SIG-M5 treated with dmso at 0.1 percent for 504 hours (cell line): ENCODE results near the gene FPGT.
"Not testable (repeated sequence)": the region's sequence is repeated elsewhere in the genome, so short reads cannot be mapped to it uniquely, and the experiment has no call there.

Source experiments
- DNase-seq: peaks from one replicate; lab custom pipeline; 2025; ENCODE audit not compliant: unreplicated experiment; lab: John Stamatoyannopoulos, UW

The FPGT gene

DNA sequence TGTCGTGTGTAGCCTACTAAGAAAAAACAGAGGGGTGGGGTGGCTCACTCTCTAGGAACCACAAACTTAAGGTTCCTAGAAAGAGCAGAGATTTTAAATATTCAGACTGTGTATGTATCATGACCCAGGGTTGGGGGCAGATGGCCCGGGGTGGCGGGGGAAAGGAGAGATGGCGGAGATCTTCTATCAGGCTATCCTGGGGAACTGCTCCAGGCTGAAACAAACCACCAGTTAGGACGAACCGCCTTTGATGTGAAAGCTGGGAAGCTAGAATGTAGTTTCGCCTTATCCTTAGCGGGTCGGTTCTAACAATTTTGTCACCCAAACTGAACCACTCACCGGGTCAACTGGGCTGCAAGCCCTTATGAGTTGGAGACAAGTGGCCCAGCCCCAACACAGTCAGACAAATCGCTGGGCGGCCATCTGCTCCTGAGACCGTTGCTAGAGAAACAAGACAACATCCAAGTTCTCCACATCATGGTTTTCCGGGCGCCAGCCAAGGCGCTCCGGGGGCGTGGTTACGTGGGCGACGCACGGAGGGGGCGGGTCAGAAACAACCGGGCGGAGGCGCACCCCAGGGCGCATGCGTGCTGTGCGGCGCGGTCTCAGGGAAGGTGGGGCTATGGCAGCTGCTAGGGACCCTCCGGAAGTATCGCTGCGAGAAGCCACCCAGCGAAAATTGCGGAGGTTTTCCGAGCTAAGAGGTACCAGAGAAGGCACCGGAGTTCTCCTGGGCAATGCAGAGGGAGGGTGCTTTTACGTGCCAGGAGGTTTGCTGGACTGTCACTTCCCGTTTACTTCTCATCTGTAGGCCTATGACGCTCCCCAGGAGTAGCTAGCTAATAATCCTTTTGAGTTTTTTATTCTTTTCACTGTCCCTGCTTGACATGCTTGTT is at the start of gene FPGT, which contains the start of gene LRRIQ3:
Gene FPGT (plus strand): TSS at position 586 of the 896 bp plus-strand sequence. CDS start 37 bp downstream, at position 623.
Gene LRRIQ3 (minus strand): TSS at position 520 of the 896 bp plus-strand sequence. CDS start 14,492 bp downstream, outside the sequence.
- peak; percentile 89 for DNase-seq

DNA sequence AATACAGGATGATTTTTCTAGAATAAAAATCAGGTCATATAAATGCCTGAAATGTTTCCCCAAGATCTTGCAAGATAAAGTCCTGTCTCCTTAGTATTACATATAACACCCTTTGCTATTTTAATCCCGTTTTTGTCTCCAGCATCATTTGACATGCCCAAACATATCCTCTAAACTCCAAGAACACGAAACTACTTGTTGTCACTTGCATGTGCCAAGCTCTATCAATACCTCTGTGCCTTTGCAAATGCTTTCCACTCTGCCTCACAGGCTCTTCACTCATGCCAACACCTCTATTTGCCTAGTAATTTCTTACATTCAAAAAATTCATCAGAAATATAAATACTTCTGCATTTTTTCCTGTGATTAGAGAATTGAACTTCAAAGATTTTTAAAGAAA is 38.0 kb upstream of the FPGT start:
- DNase-seq = no peak

DNA sequence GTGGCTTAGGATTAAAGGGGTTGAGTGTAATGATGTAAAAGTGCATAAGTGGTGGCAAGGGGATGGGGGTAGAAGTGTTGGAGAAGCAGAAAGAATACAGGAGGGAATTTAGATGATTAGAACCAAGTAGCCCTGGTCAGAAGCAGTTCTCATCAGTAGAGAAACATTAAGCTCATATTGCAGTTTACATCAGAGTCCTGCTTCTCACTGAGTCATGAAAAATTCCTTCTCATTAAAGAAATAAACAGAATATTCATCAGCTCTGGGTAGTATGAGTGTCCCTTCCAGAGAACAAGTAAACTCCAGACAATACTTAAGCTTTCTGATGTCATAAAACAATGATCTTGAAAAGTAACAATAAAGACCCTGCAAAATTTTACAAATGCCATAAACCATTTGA is 36.5 kb upstream of the FPGT start:
- DNase-seq = no peak

DNA sequence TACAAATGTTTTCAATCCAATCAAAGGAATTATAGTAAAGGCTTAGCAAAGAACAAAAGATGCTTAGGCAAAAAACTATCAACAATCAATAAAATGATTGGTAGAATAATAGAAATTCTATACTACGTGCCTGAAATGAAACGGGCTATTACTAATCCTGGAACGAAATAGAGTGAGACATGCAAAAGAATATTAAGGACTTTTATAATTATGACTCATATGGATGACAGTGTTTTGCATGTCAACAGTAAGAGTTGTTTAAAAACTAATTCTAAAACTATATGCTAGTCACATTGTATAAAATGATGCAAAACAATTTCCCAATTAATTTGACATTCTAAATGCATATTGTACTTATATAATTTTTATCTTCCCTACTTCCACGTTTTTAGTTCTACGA is 35.7 kb upstream of the FPGT start:
- DNase-seq = no peak

DNA sequence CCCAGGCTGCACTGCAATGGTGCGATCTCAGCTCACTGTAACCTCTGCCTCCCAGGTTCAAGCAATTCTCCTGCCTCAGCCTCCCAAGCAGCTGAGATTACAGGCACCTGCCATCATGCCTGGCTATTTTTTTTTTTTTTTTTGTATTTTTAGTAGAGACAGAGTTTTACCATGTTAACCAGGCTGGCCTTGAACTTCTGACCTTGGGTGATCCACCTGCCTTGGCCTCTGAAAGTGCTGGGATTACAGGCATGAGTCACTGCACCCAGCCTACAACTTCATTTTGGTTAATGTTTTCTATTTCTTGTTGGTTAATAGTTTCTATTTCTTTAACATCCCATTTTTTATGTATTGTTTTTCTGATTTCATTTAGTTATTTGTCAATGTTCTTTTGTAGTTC is 23.6 kb upstream of the FPGT start:
- DNase-seq = not testable (repeated sequence)

DNA sequence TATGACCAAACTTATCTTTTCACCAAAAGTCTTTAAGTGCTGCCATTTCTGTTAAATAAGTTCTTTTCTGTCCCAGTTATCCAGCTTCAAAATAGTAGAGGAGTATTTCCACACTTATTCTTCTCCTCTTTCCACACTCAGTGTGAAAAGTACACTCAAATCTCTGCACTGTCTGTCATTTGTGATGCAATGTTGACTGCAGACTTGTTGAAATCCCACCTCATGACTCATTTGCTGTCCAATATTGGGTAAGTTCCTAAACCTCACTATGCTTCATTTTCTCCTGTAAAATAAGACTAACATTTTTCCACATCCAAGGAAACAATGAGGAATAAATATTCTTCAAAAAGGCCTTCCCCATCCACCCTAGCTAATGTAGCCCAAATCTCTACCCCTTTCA is 17.6 kb upstream of the FPGT start:
- DNase-seq = peak; percentile 31

DNA sequence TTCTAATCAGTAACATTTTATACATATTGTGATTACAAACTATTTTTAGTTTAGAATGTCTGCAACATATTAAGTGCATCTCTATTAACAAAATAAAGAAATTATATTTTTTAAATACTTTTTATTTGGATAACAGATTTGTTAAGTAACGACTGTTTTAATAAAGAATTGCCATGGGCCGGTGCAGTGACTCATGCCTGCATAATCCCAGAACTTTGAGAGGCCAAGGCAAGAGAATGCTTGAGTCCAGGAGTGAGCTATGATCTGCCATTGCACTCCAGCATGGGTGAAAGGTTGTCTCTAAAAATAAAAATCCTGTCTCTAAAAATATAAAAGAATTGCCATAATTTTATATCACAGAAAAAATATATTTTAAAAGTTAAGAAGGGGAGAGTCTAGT is 4.1 kb upstream of the FPGT start:
- no peak for DNase-seq

DNA sequence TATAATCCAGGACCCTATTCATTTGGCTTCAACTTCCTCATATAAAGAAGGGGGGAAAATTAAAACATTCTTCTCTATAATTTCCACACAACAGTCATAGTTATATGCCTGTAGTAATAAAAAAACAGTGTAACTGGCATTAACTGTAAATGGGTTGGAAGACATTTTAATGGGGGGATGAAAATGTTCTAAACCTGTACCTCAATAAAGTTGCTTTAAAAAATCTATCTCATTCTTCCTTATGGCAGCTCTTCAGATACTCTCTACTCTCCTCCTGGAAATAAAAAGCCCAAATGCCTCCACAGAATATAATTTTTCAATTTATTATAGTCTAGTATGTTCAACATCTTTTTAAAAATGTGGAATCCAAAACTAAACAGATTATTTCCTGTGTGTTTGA is 2.7 kb upstream of the FPGT start:
- DNase-seq = no peak

DNA sequence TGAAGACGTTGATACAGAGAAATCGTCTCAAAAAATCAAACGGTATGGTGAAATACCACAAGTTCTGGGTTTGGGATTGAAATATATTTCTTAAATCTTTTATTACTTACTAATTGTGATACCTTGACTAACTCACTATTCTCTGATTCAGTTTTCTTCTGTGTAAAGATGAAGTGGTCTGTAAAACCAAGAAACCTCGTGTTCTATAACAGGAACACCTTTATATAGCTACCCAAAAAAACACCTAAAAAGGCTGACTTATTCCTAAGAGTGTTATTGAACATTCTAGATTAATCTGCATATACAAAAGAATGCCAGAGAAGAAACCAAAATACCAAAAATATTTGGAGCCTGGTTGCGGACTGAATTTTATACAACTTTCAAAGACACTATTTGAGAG is 787 bp upstream of the FPGT start:
- DNase-seq = no peak

DNA sequence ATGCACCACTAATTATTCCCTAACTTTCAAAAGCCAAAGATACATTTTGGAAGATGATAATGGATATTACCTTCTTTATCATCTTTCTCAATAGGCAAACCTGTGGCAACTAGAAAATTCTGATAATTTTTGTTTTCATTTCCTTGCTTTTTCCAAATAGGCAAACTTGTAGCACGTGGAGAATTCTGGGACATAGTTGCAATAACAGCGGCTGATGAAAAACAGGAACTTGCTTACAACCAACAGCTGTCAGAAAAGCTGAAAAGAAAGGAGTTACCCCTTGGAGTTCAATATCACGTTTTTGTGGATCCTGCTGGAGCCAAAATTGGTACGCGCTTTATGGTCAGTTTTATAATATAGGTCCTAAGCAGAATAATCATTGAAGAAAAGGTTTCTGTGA is 1.5 kb downstream of the FPGT start:
- peak; percentile 65 for DNase-seq

DNA sequence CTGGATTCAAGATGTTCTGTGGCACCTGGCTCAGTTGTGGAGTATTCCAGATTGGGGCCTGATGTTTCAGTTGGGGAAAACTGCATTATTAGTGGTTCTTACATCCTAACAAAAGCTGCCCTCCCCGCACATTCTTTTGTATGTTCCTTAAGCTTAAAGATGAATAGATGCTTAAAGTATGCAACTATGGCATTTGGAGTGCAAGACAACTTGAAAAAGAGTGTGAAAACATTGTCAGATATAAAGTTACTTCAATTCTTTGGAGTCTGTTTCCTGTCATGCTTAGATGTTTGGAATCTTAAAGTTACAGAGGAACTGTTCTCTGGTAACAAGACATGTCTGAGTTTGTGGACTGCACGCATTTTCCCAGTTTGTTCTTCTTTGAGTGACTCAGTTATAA is 7.2 kb downstream of the FPGT start:
- no peak for DNase-seq

DNA sequence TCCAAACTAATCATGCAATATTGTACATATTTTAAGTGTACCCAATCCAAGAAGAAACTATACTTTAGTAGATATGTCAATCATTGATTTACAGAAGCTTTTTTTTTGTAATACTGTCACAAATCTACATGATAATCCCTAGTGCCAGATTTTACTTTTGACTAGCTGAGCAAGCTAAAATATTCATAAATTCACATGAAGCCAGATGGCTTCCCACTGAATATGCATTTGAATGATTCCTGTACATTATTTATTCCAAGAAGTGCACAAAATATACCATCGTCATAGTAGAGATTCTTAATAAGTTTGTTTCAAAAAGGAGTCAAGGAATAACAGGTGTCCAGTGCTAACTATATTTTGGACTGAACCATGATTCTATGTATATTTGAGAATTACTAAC is 17.2 kb downstream of the FPGT start:
- no peak for DNase-seq

DNA sequence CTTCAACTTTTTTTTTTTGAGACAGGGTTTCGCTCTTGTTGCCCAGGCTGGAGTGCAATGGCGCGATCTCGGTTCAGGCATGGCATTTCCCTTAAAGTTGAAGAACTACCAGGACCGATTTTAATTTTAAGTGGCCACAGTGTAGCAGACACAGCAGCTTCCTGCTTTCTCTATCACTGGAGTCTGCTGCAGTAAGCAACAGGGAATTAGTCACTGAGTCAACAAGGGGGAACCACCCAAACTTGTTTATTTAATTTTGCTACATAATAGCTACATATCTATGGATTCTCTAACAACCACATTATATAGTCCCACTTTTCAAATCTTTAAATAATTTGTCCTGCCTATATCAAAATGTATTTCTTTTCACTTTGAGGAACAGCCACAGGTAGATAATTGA is 24.7 kb downstream of the FPGT start:
- DNase-seq = no peak

DNA sequence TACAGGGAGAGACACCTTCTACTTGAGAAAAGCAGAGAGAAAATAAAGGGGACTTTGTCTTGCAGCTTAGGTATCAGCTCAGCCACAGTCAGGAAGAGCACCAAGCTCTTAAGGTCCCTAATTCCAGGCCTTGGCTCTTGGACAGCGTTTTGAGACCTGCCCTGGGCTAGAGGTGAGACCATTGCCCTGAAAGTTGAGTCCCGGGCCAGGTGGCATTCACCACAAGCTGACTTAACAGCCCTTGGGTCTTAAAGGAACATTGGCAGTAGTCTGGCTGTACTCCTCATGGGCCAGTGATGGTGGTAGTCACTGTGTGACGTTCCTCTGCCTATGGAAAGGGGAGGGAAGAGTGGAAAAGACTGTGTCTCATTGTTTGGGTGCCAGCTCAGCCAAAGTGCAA is 25.4 kb downstream of the FPGT start:
- no peak for DNase-seq

DNA sequence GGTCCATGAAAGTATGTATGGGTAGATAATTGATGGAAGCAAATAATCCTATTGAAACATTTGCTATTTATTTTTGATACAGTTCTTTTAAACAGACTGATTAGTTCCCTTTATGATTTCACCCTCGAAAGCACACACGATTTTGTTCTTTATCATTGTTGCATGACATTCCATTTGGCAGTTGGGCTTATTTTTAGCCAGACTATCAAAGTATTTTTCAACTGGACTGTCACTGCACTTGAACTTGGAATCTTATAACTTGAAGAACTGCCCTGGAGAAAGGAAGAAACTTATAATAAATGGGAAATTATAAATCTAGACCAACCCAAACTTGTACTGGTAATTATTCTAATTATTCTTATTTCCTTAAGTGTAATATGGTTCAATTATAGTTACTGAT is 37.1 kb downstream of the FPGT start, which contains the start of gene TNNI3K:
Gene TNNI3K (plus strand): TSS at position 235 of the 400 bp plus-strand sequence. CDS start 65 bp downstream, at position 300.
- no peak for DNase-seq

DNA sequence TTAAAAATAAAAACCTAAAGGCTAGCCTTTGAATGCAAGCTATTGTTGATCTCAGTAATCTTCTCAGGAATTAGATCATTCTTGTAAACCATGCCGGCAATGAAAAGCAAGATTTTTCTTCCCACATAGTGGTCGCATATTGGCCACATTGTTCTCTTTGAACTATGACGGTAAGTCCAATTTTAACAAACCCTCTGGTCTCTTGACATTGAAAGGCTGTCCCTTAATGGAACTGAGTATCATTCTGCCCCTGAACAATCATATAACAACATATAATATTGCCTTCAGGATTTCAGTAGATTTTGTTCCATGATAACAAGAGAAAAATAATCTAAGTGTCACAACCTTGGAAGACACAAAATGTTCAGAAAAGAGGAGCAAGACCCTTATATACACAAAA is 38.4 kb downstream of the FPGT start:
- DNase-seq = no peak

DNA sequence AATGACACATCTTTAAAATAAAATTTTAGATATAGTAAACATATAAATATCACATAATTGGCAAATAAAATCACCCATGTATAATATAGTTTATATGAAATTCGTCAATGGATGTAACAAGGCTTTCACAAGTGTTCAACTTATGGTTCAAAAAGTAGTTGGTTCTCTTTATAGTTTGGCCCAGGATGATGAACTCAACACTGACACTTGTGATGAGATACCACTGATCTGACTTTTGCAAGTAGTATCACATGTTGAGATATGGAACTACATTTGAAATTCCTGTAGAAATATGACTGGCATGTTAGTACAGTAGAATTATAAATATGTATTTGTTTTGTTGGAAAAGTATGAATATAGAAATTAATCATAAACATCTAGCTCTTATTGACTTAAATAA is 39.0 kb downstream of the FPGT start:
- no peak for DNase-seq

DNA sequence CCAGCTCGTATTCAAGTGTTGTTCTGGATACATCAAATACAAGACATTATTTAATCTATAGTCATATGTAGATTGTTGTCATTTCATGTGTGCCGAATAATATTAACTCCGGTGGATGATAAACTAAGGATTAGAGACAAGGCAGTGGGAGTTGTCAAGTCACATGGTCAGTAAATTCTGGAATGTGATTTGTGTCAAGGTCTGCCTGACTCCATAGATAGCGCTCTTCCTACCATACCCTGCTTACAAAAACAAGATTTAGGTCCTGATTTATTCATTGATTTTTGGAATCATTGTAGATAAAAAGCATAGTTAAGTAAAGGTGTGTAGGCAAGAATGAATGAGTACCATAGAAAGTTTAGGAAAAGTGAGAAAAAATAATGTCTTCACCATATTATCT is 39.7 kb downstream of the FPGT start:
- DNase-seq = no peak

DNA sequence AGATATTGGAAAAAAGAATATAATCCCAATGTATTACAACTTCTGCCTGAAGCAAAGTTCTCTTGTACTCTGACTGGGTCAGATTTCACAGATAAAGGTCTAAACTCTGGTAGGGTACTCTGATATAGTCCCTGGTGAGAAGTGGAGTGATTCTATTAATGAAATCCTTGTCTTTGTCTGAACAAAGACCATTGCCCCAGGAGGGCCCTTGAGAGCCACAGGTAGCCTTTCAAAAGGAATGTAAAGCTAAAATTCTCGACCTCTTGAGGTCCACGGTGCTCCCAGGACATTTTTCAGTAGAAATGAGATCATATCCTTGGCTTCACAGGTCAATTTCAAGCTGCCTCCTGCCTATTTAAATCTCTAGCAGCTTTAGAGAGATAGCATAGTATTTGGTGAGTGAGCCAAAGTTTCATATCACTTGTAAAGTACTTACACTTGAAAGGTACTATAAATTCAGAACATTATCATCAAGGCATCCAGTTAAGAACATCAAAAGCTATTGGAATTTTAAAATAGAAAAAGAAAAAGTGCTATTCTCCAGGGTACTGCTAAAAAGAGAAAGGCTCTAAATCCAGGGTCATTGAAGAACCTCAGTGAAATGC is 47.2 kb downstream of the FPGT start:
- no peak for DNase-seq

DNA sequence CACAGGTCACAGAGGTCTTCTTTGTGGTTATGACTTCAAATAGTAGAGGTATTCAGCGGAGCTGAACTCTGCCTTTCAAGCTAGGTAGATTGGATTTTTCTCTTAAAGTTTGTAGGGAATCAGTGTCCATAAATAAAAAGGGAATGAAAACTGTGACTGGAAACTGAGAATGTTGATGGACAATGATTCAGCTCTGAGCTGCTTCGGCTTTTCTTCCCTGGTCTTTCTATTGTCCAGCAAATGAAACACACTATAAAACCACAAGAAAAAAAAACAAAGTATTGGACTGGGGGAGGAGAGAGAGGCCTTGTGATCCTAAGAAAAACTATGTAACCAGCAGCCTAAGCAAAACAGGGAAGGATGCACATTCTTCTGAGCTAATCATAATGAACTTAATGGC is 48.3 kb downstream of the FPGT start:
- no peak for DNase-seq

DNA sequence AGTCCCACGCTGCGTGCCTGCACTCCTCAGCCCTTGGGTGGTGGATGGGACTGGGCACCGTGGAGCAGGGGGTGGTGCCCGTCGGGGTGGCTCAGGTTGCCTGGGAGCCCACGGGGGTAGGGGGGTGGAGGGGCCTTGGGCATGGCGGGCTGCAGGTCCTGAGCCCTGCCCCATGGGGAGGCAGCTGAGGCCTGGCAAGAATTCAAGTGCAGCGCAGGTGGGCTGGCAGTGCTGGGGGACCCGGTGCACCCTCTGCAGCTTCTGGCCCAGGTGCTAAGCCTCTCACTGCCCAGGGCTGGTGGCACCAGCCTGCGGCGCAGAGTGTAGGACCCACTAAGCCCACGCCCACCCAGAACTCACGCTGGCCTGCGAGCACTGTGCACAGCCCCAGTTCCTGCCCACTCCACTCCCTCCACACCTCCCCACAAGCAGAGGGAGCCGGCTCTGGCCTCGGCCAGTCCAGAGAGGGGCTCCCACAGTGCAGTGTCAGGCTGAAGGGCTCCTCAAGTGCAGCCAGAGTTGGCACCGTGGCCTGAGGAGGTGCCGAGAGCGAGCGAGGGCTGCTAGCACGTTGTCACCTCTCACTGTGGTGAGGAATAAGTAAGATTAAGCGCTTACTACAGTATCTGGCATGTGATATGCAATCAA is 50.0 kb downstream of the FPGT start:
- no peak for DNase-seq
